PC-3 (cell line): ENCODE data around the gene STX4. TPM values are rescaled to one million over a fixed set of nuclear protein-coding genes. Genes with fewer than 3 reads are reported as not detected.

ENCODE experiments used
- ATAC-seq: fragments of 200-7000 bp; cut with Tn5 transposase; 2 replicates; pipeline ENCODE4 v1.9.1; 2020; ENCODE audit warnings: mild to moderate bottlenecking, moderate library complexity
- BruUV-seq: library from RNA; stranded (reverse); fragments of 400-500 nt; replicated peaks from 2 replicates; lab custom pipeline; 2021; lab: Mats Ljungman, UMichigan
- CTCF ChIA-PET: fragments of 300-600 bp; sonication (Branson Sonifier 250); formaldehyde crosslinking; loops from one replicate; lab custom pipeline; 2022; ENCODE audit warnings: antibody characterized with exemption; lab: Charles Lee
- POLR2A ChIA-PET: fragments of 300-600 bp; sonication (Branson Sonifier 250); formaldehyde crosslinking; loops from one replicate; lab custom pipeline; 2022; ENCODE audit warnings: antibody characterized with exemption; ENCODE audit not compliant: unreplicated experiment; lab: Charles Lee
- DNase-seq: peaks from one replicate; pipeline ENCODE4 v3.0.0-alpha.2; 2015
- H2AFZ ChIP-seq: fragments of 300-600 bp; sonication (generic); 2 replicates; pipeline ENCODE4 v1.6.0; 2016; ENCODE audit warnings: antibody characterized with exemption, low read length
- H3F3A ChIP-seq: fragments of 300-600 bp; sonication (generic); one replicate; pipeline ENCODE4 v1.6.0; 2017; ENCODE audit warnings: antibody characterized with exemption, low read length, control low read depth, mild to moderate bottlenecking; ENCODE audit not compliant: unreplicated experiment
- H3K27ac ChIP-seq: fragments of 300-600 bp; sonication (generic); 2 replicates; pipeline ENCODE4 v1.5.1; 2016; ENCODE audit warnings: mild to moderate bottlenecking, low read length
- H3K27me3 ChIP-seq: fragments of 300-600 bp; sonication (generic); 2 replicates; pipeline ENCODE4 v1.6.1; 2016; ENCODE audit warnings: low read length, mixed read lengths
- H3K36me3 ChIP-seq: fragments of 300-600 bp; sonication (generic); 2 replicates; pipeline ENCODE4 v1.6.1; 2016; ENCODE audit warnings: low read depth, mixed run types, low read length, mixed read lengths
- H3K4me1 ChIP-seq: fragments of 300-600 bp; sonication (generic); 2 replicates; pipeline ENCODE4 v1.5.1; 2016; ENCODE audit warnings: low read length; ENCODE audit not compliant: insufficient read depth
- H3K4me2 ChIP-seq: fragments of 300-600 bp; sonication (generic); 2 replicates; pipeline ENCODE4 v1.6.0; 2016; ENCODE audit warnings: low read length
- H3K4me3 ChIP-seq: fragments of 300-600 bp; sonication (generic); 2 replicates; pipeline ENCODE4 v1.5.1; 2016; ENCODE audit warnings: mild to moderate bottlenecking, low read length, mixed read lengths
- H3K79me2 ChIP-seq: fragments of 300-600 bp; sonication (generic); 2 replicates; pipeline ENCODE4 v1.6.1; 2017; ENCODE audit warnings: low read length, mixed read lengths
- H3K9ac ChIP-seq: fragments of 300-600 bp; sonication (generic); 2 replicates; pipeline ENCODE4 v1.6.0; 2016; ENCODE audit warnings: mild to moderate bottlenecking, low read length
- H3K9me2 ChIP-seq: fragments of 300-600 bp; sonication (generic); replicated peaks from 2 replicates; pipeline ENCODE4 v1.6.1; 2016; ENCODE audit warnings: mixed run types, low read length, mixed read lengths
- H3K9me3 ChIP-seq: fragments of 300-600 bp; sonication (generic); 2 replicates; pipeline ENCODE4 v1.6.1; 2016; ENCODE audit warnings: low read length, mixed read lengths
- H4K20me1 ChIP-seq: fragments of 300-600 bp; sonication (generic); 2 replicates; pipeline ENCODE4 v1.6.1; 2016; ENCODE audit warnings: low read length, mixed read lengths
- EZH2 ChIP-seq: fragments of 300-600 bp; sonication (generic); IDR thresholded peaks from one replicate; pipeline ENCODE4 v1.6.1; 2017; ENCODE audit warnings: antibody characterized with exemption, mild to moderate bottlenecking, low read length; ENCODE audit not compliant: unreplicated experiment
- EZH2phosphoT487 ChIP-seq: fragments of 300-600 bp; sonication (generic); IDR thresholded peaks from 2 replicates; pipeline ENCODE4 v1.6.1; 2018; ENCODE audit warnings: mild to moderate bottlenecking, antibody characterized with exemption, low read length, borderline replicate concordance
- intact Hi-C: fragments of 100-400 bp; cut with micrococcal nuclease; formaldehyde crosslinking; loops from 2 replicates; pipeline ENCODE4 v1.9.0; 2023
- total RNA-seq: library from RNA; depleted of rRNA; stranded (reverse); fragments of >200 nt; gene quantifications from 2 replicates; pipeline ENCODE4 v1.2.3, GENCODE V29; 2014
- TF ChIP-seq, protein P1 (sequence below): fragments of 300-600 bp; sonication (generic); conservative IDR thresholded peaks from 2 replicates; pipeline ENCODE4 v1.5.1; 2017; ENCODE audit warnings: antibody characterized with exemption, low read depth, mild to moderate bottlenecking, low read length

The STX4 gene
- total RNA-seq, 1 experiment from 2014 or later: 27.4 TPM

DNA sequence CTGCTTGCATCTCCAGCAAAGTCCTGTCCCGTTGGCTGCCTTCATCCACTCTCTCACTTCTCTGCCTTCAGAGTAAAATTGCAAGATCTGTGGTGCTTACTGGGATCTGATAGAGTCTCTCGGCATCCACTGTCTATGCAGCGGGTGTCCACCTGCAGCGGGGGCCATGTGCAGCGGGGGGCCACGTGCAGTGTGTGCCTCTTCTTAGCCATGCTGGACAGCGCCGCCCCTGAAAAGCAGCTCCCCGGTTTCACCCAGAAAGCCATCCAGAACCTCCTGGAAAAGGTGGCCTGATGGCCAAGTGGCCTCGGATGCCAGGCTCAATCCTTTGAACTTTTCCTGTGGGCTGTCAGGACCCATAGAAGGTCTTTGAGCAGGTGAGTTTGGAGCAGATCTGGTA, 9.5 kb downstream of the STX4 start:
- Histone ChIP-seq H3K4me3 (no peak overlapping the region), H4K20me1 (no peaks in the 10 kb centered on the region), H3K27ac (no peak overlapping the region), H3K9me3 (no peaks in the 10 kb centered on the region), H3K79me2 (no peaks in the 10 kb centered on the region), H2AFZ (no peak overlapping the region), H3K9ac (no peak overlapping the region), H3K27me3 (no peaks in the 10 kb centered on the region), H3F3A (no peaks in the 10 kb centered on the region), H3K9me2 (no peaks in the 10 kb centered on the region), H3K4me1 (no peaks in the 10 kb centered on the region), H3K36me3 (no peaks in the 10 kb centered on the region), H3K4me2 (no peak overlapping the region)
- DNase-seq (no peak), ATAC-seq (no peak)
- CTCF ChIA-PET: no interaction called here
- POLR2A ChIA-PET: interaction anchor here (0.7 kb wide), 1 partner anchor 70 kb away, joined by 3 read pairs; no protein-coding TSS in a partner anchor
- TF ChIP-seq EZH2 (no peak), EZH2phosphoT487 (no peak)
- TF ChIP-seq, protein P1, sequence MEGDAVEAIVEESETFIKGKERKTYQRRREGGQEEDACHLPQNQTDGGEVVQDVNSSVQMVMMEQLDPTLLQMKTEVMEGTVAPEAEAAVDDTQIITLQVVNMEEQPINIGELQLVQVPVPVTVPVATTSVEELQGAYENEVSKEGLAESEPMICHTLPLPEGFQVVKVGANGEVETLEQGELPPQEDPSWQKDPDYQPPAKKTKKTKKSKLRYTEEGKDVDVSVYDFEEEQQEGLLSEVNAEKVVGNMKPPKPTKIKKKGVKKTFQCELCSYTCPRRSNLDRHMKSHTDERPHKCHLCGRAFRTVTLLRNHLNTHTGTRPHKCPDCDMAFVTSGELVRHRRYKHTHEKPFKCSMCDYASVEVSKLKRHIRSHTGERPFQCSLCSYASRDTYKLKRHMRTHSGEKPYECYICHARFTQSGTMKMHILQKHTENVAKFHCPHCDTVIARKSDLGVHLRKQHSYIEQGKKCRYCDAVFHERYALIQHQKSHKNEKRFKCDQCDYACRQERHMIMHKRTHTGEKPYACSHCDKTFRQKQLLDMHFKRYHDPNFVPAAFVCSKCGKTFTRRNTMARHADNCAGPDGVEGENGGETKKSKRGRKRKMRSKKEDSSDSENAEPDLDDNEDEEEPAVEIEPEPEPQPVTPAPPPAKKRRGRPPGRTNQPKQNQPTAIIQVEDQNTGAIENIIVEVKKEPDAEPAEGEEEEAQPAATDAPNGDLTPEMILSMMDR: no peak
- intact Hi-C loops: no loop called here
- no TSS peak for BruUV-seq

DNA sequence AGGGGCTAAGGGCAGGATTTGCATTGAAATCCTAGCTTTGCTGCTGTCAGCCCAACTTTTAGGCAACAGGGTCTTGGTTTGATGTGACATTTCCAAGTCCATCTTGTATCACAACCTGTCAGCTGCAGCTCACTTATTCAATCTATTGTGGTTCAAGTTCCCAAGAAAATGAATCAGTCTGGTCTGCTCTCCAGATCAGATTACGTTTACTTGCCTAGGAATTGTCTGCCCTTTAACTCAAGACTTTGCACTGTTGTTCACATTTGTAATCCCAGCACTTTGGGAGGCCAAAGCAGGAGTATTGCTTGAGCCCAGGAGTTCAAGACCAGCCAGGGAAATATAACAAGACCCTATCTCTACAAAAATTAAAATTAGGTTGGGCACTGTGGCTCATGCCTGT, 10.0 kb downstream of the STX4 start:
- CTCF ChIA-PET: no interaction called here

DNA sequence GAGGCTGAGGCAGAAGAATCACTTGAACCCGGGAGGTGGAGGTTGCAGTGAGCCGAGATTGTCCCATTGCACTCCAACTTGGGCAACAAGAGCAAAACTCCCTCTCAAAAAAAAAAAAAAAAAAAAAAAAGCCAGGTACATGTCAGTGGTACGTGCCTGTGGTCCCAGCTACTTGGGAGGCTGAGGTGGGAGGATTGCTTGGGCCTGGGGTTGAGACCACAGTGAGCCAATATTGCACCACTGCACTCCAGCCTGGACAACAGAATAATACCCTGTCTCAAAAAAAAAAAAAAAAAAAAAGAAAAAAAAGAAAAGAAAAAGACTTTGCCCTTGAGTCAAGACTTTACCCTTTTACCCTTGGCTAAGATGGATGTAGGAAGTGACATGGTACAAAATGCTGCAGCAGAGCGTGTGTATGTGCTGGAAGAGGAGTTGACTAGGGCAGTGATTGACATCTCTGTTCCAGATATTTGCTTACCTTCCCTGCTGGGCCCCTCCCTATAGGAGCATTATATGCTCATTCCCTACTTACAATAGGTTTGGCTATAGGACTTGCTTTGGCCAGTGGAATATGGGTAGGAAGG, 10.6 kb downstream of the STX4 start:
- intact Hi-C loops: no loop called here

More for the DNA sequence above, 10.0 kb downstream of the STX4 start:
- H3K79me2 ChIP-seq: no peaks in the 10 kb centered on the region
- intact Hi-C loops: no loop called here
- no peaks in the 10 kb centered on the region for H3K36me3 ChIP-seq
- DNase-seq: no peak
- H3K9me3 ChIP-seq: no peaks in the 10 kb centered on the region
- H3K4me3 ChIP-seq: no peak overlapping the region
- H3K27me3 ChIP-seq: no peaks in the 10 kb centered on the region
- H3K27ac ChIP-seq: no peak overlapping the region
- H4K20me1 ChIP-seq: no peaks in the 10 kb centered on the region
- no peak overlapping the region for H3K9ac ChIP-seq
- H3K4me1 ChIP-seq: no peaks in the 10 kb centered on the region
- TF ChIP-seq EZH2 (no peak), EZH2phosphoT487 (no peak)
- TF ChIP-seq, protein P1: no peak
- H3F3A ChIP-seq: no peaks in the 10 kb centered on the region
- BruUV-seq: no TSS peak
- ATAC-seq: no peak
- no peak overlapping the region for H3K4me2 ChIP-seq
- H2AFZ ChIP-seq: no peak overlapping the region
- POLR2A ChIA-PET: interaction anchor here (0.7 kb wide), 1 partner anchor 69 kb away, joined by 3 read pairs; no protein-coding TSS in a partner anchor
- H3K9me2 ChIP-seq: no peaks in the 10 kb centered on the region

More for the DNA sequence above, 10.6 kb downstream of the STX4 start:
- Histone ChIP-seq H3K4me2 (no peak overlapping the region), H3K79me2 (no peaks in the 10 kb centered on the region), H3K9me3 (no peaks in the 10 kb centered on the region), H3K27ac (no peak overlapping the region), H3K36me3 (no peaks in the 10 kb centered on the region), H3K9ac (no peak overlapping the region), H3K27me3 (no peaks in the 10 kb centered on the region), H3F3A (no peaks in the 10 kb centered on the region), H2AFZ (no peak overlapping the region), H3K4me3 (no peak overlapping the region), H4K20me1 (no peaks in the 10 kb centered on the region), H3K4me1 (no peaks in the 10 kb centered on the region), H3K9me2 (no peaks in the 10 kb centered on the region)
- TF ChIP-seq EZH2phosphoT487: no peak
- TF ChIP-seq EZH2: no peak
- TF ChIP-seq, protein P1: no peak
- ChIA-PET CTCF (no interaction called here), POLR2A (no interaction called here)
- ATAC-seq: no peak
- no TSS peak for BruUV-seq
- no peak for DNase-seq
